T-cell (primary cell): ENCODE measurements around the gene RIPOR1. TPM values are rescaled to one million over a fixed set of nuclear protein-coding genes. Genes with fewer than 3 reads are reported as not detected.
"Not testable (repeated sequence)": the region's sequence is repeated elsewhere in the genome, so short reads cannot be mapped to it uniquely, and the experiment has no call there.

ENCODE experiments used
- ATAC-seq, 4 experiments: fragments of 200-7000 bp in 3 of 4; fragments of 150-1000 bp in 1 of 4; cut with Tn5 transposase; replicated peaks in 1 of 4; 1 replicate in 3 of 4; 2 replicates in 1 of 4; pipeline ENCODE4 v1.10.0; 2021; ENCODE audit warnings: moderate library complexity in 3 of 4, mild to moderate bottlenecking in 2 of 4, moderate number of reproducible peaks in 1 of 4
- CTCF ChIA-PET, 2 donors: fragments of 300-600 bp; sonication (Branson Sonifier 250); formaldehyde crosslinking; loops; one replicate each; lab custom pipeline; 2022; ENCODE audit warnings: antibody characterized with exemption in 2 of 2; lab: Charles Lee
- POLR2A ChIA-PET, 2 donors: fragments of 300-600 bp; sonication (Branson Sonifier 250); formaldehyde crosslinking; loops; one replicate each; lab custom pipeline; 2022; ENCODE audit warnings: antibody characterized with exemption in 2 of 2; lab: Charles Lee
- DNase-seq, 35 experiments: peaks; one replicate each; pipeline versions ENCODE4 v3.0.0 to v3.0.0-alpha.2; 2013 to 2023
- H3K27ac ChIP-seq: one replicate; pipeline ENCODE4 v1.5.1; 2013; ENCODE audit warnings: low read length
- H3K27me3 ChIP-seq, 2 experiments: replicated peaks in 1 of 2; 1 replicate in 1 of 2; 2 replicates in 1 of 2; pipeline versions ENCODE4 v1.6.1 to v1.7.0; 2013; ENCODE audit warnings: low read length in 1 of 2, mixed read lengths in 1 of 2; ENCODE audit not compliant: control insufficient read depth in 2 of 2, insufficient read depth in 2 of 2; ENCODE audit errors: extremely low read depth in 1 of 2
- H3K36me3 ChIP-seq, 2 donors: 1 replicate in 1 of 2; 2 replicates in 1 of 2; pipeline versions ENCODE4 v1.6.1 to v1.7.0; 2013; ENCODE audit warnings: low read length in 1 of 2; ENCODE audit not compliant: control insufficient read depth in 2 of 2, insufficient read depth in 1 of 2; ENCODE audit errors: extremely low read depth in 1 of 2
- H3K4me1 ChIP-seq, 2 experiments: 1 replicate in 1 of 2; 2 replicates in 1 of 2; pipeline versions ENCODE4 v1.6.1 to v1.7.0; 2013; ENCODE audit warnings: low read length in 2 of 2, mixed read lengths in 1 of 2; ENCODE audit not compliant: insufficient read depth in 2 of 2, control insufficient read depth in 1 of 2; ENCODE audit errors: extremely low read depth in 1 of 2
- H3K4me3 ChIP-seq, 2 donors: 1 replicate in 1 of 2; 2 replicates in 1 of 2; pipeline versions ENCODE4 v1.5.1 to v1.7.0; 2013; ENCODE audit warnings: mild to moderate bottlenecking in 2 of 2, low read length in 1 of 2, moderate library complexity in 1 of 2; ENCODE audit not compliant: control insufficient read depth in 1 of 2; ENCODE audit errors: extremely low read depth in 1 of 2
- H3K9me3 ChIP-seq: 2 replicates; pipeline ENCODE4 v1.7.0; 2013
- H3K27ac Mint-ChIP-seq, 2 donors: one replicate each; pipeline ENCODE4 v1.8.0; 2020 to 2021; ENCODE audit warnings: mild to moderate bottlenecking in 2 of 2, mixed read lengths in 2 of 2
- H3K27me3 Mint-ChIP-seq, 2 donors: one replicate each; pipeline ENCODE4 v1.8.0; 2021 to 2022; ENCODE audit warnings: mixed read lengths in 2 of 2
- H3K36me3 Mint-ChIP-seq: one replicate; pipeline ENCODE4 v1.8.0; 2021; ENCODE audit warnings: mixed read lengths
- H3K4me1 Mint-ChIP-seq, 3 donors: one replicate each; pipeline ENCODE4 v1.8.0; 2020 to 2022; ENCODE audit warnings: mixed read lengths in 3 of 3, mild to moderate bottlenecking in 1 of 3
- H3K4me3 Mint-ChIP-seq, 3 donors: one replicate each; pipeline ENCODE4 v1.8.0; 2020 to 2022; ENCODE audit warnings: mild to moderate bottlenecking in 3 of 3, mixed read lengths in 3 of 3, moderate library complexity in 3 of 3
- H3K9me3 Mint-ChIP-seq, 3 donors: one replicate each; pipeline ENCODE4 v1.8.0; 2020 to 2022; ENCODE audit warnings: mixed read lengths in 3 of 3
- WGBS: methylation state at CpG from one replicate; pipeline ENCODE4 v1.1.5; 2013; ENCODE audit warnings: missing lambda C conversion rate; ENCODE audit not compliant: insufficient coverage; 5-methylcytosine and 5-hydroxymethylcytosine counted together
- total RNA-seq, 35 experiments: library from RNA in 6 of 35; stranded (reverse) in 6 of 35; fragments of 120-200 nt in 1 of 35; gene quantifications; one replicate each; pipeline versions ENCODE4 v1.2.1 to v1.2.4 and lab custom pipeline; 2013 to 2026

Gene RIPOR1
- total RNA-seq, 5 donors from 2014 or later (not counting 1 experiment from before 2014, with no cell fraction given) = 33.9 to 60.7 (median 52.4) TPM

DNA sequence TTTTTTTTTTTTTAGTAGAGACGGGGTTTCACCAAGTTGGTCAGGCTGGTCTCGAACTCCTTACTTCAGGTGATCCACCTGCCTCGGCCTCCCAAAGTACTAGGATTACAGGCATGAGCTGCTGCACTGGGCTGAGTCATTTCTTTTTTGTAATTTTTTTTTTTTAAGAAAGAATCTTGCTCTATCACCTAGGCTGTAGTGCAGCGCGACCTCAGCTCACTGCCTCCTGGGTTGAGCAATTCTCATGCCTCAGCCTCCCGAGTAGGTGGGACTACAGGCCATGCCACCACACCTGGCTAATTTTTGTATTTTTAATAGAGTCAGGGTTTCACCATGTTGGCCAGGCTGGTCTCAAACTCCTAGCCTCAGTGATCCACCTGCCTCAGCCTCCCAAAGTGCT is 5.4 kb downstream of the RIPOR1 start:
- WGBS = no CpG with 5 or more reads among the region's 6 CpGs
- DNase-seq, H3K9me3 Mint-ChIP-seq, ATAC-seq, H3K4me3 Mint-ChIP-seq, H3K4me3 ChIP-seq, H3K27ac ChIP-seq, H3K36me3 Mint-ChIP-seq, H3K36me3 ChIP-seq, H3K9me3 ChIP-seq, H3K27ac Mint-ChIP-seq: not testable (repeated sequence)
- H3K4me1 ChIP-seq = peaks cover 8 to 48% of the 10 kb centered on the region in 2 experiments
- CTCF ChIA-PET = interaction anchor here (0.7 to 0.9 kb wide), 3 partner anchors 11 to 32 kb away, joined by 4 to 11 read pairs (median 4); no protein-coding TSS in a partner anchor
- POLR2A ChIA-PET = interaction anchor here in 1 of 2 donors (0.6 kb wide), 1 partner anchor 19 kb away, joined by 13 read pairs; no protein-coding TSS in a partner anchor
- Mint-ChIP-seq H3K4me1 (peaks cover 33 to 55% (median 53%) of the 10 kb centered on the region in 3 donors), H3K27me3 (peaks cover 14 to 18% of the 10 kb centered on the region in 2 donors)
- peaks cover 0 to 34% of the 10 kb centered on the region in 2 experiments for H3K27me3 ChIP-seq

GRCh38 chr16:67534431-67534830 is 5.8 kb downstream of the RIPOR1 start:
- H3K4me1 ChIP-seq = peaks cover 5 to 48% of the 10 kb centered on the region in 2 experiments
- peaks cover 0 to 30% of the 10 kb centered on the region in 2 experiments for H3K27me3 ChIP-seq
- Mint-ChIP-seq H3K4me1 (peaks cover 35 to 59% (median 57%) of the 10 kb centered on the region in 3 donors), H3K36me3 (no peaks in the 10 kb centered on the region), H3K9me3 (no peaks in the 10 kb centered on the region), H3K4me3 (no peak overlapping the region), H3K27ac (no peak overlapping the region), H3K27me3 (peaks cover 14 to 18% of the 10 kb centered on the region in 2 donors)
- no peaks in the 10 kb centered on the region for H3K9me3 ChIP-seq
- no peak overlapping the region for H3K4me3 ChIP-seq
- H3K36me3 ChIP-seq = no peaks in the 10 kb centered on the region
- DNase-seq (no peak), ATAC-seq (no peak)
- H3K27ac ChIP-seq = no peak overlapping the region
- POLR2A ChIA-PET = no interaction called here
- CTCF ChIA-PET = interaction anchor here (0.7 to 0.9 kb wide), 3 partner anchors 11 to 32 kb away, joined by 4 to 11 read pairs (median 4); no protein-coding TSS in a partner anchor

DNA sequence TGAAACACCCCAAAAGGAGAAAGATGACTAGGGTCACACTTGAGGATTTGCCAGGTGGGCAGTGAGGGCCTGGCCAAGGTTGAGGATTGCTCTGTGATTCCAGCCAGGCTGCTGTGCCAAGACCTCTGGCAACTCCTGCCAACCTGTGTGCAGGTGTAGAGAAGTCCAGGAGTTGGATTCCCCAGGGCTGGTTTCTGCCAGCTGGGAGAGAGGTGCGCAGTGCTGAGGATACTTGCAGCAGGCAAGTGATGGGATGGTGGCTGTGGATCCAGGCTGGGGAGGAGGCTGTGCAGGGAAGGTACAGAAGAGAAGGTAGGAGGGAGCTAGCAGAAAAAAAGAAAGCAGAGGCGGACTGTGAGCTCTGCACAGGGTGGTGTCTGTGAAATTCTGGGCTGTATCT is 6.6 kb downstream of the RIPOR1 start:
- no peaks in the 10 kb centered on the region for H3K36me3 Mint-ChIP-seq

GRCh38 chr16:67537270-67537635 is 8.6 kb downstream of the RIPOR1 start:
- H3K27ac ChIP-seq = peak overlapping the region; percentile 84

More for the DNA sequence above, 6.6 kb downstream of the RIPOR1 start:
- peak overlapping the region; percentile 12 to 13 for H3K27ac Mint-ChIP-seq
- ATAC-seq (no peak), DNase-seq (no peak)
- peaks cover 0 to 22% of the 10 kb centered on the region in 2 experiments for H3K27me3 ChIP-seq
- no peak overlapping the region for H3K4me3 Mint-ChIP-seq
- no peak overlapping the region for H3K4me3 ChIP-seq
- CTCF ChIA-PET = interaction anchor here in 1 of 2 donors (1.0 kb wide), 1 partner anchor 11 kb away, joined by 6 read pairs; no protein-coding TSS in a partner anchor
- WGBS = 91% methylated on average over 2 of the region's 2 CpGs
- H3K27me3 Mint-ChIP-seq = peaks cover 9 to 13% of the 10 kb centered on the region in 2 donors
- no peaks in the 10 kb centered on the region for H3K9me3 ChIP-seq
- peaks cover 34 to 57% (median 55%) of the 10 kb centered on the region in 3 donors for H3K4me1 Mint-ChIP-seq
- H3K27ac ChIP-seq = no peak overlapping the region
- POLR2A ChIA-PET = interaction anchor here in 1 of 2 donors (0.9 kb wide), 1 partner anchor 19 kb away, joined by 3 read pairs; no protein-coding TSS in a partner anchor
- peaks cover 2 to 41% of the 10 kb centered on the region in 2 experiments for H3K4me1 ChIP-seq
- no peaks in the 10 kb centered on the region for H3K9me3 Mint-ChIP-seq
- peaks cover 0 to 4% of the 10 kb centered on the region in 2 donors for H3K36me3 ChIP-seq

GRCh38 chr16:67537636-67538591 is 9.3 kb downstream of the RIPOR1 start:
- peaks cover 39 to 63% (median 56%) of the 10 kb centered on the region in 3 donors for H3K4me1 Mint-ChIP-seq
- H3K27me3 Mint-ChIP-seq = no peaks in the 10 kb centered on the region
- H3K27ac ChIP-seq = peak overlapping the region; percentile 84
- ATAC-seq = peak; percentile 66 to 74 (median 68)
- peak overlapping the region; percentile 61 to 94 for H3K4me3 ChIP-seq
- peaks cover 4 to 20% of the 10 kb centered on the region in 2 donors for H3K36me3 ChIP-seq
- peaks cover 9% of the 10 kb centered on the region for H3K36me3 Mint-ChIP-seq
- peak; percentile 41 to 84 (median 59) for DNase-seq
- POLR2A ChIA-PET = interaction anchor here (0.5 to 0.6 kb wide), 5 partner anchors 16 to 548 kb away, joined by 3 to 5 read pairs (median 3); no protein-coding TSS in a partner anchor
- peak overlapping the region; percentile 73 to 86 (median 78) for H3K4me3 Mint-ChIP-seq
- no peaks in the 10 kb centered on the region for H3K9me3 Mint-ChIP-seq
- peaks cover 0 to 5% of the 10 kb centered on the region in 2 experiments for H3K27me3 ChIP-seq
- WGBS = 2% methylated on average over 94 of the region's 97 CpGs
- CTCF ChIA-PET = interaction anchor here (0.6 to 3.0 kb wide), 7 partner anchors 9 to 115 kb away, joined by 3 to 21 read pairs (median 3); no protein-coding TSS in a partner anchor
- H3K9me3 ChIP-seq = no peaks in the 10 kb centered on the region
- H3K27ac Mint-ChIP-seq = peak overlapping the region; percentile 39 to 92
- H3K4me1 ChIP-seq = peaks cover 0 to 43% of the 10 kb centered on the region in 2 experiments

More at GRCh38 chr16:67537270-67537635, 8.6 kb downstream of the RIPOR1 start:
- H3K4me3 Mint-ChIP-seq = peak overlapping the region; percentile 73 to 86 (median 78)
- H3K27me3 Mint-ChIP-seq = no peaks in the 10 kb centered on the region
- no peaks in the 10 kb centered on the region for H3K9me3 Mint-ChIP-seq
- DNase-seq (peak in 14 of 35 experiments; percentile 20 to 69 (median 34)), ATAC-seq (peak; percentile 48 to 58 (median 55))
- Histone ChIP-seq H3K9me3 (no peaks in the 10 kb centered on the region), H3K36me3 (peaks cover 4 to 17% of the 10 kb centered on the region in 2 donors), H3K27me3 (peaks cover 0 to 5% of the 10 kb centered on the region in 2 experiments), H3K4me3 (peak overlapping the region; percentile 61 to 94), H3K4me1 (peaks cover 0 to 36% of the 10 kb centered on the region in 2 experiments)
- POLR2A ChIA-PET = interaction anchor here in 1 of 2 donors (0.5 to 0.6 kb wide), 3 partner anchors 16 to 463 kb away, joined by 3 to 5 read pairs (median 3); no protein-coding TSS in a partner anchor
- H3K4me1 Mint-ChIP-seq = peaks cover 33 to 62% (median 53%) of the 10 kb centered on the region in 3 donors
- H3K36me3 Mint-ChIP-seq = peaks cover 7% of the 10 kb centered on the region
- H3K27ac Mint-ChIP-seq = peak overlapping the region; percentile 78 to 86
- WGBS = under 1% methylated on average over 32 of the region's 32 CpGs
- CTCF ChIA-PET = interaction anchor here in 1 of 2 donors (0.6 to 3.0 kb wide), 6 partner anchors 10 to 114 kb away, joined by 3 to 21 read pairs (median 4); no protein-coding TSS in a partner anchor
